Activated CD4-positive, alpha-beta T cell treated with anti-CD3 and anti-CD28 coated beads for 24 hours (primary cell): ENCODE data around the gene AK5.

ENCODE experiments used
- DNase-seq, 2 donors: peaks; one replicate each; pipeline ENCODE4 v3.0.0-alpha.2; 2020; ENCODE audit warnings: low read depth in 2 of 2

AK5 gene

GRCh38 chr1:77438236-77438913, 156.6 kb downstream of the AK5 start:
- no peak for DNase-seq

- no peak for DNase-seq
Observed at GRCh38 chr1:77446841-77447555, 165.2 kb downstream of the AK5 start.

GRCh38 chr1:77447669-77448068, 165.8 kb downstream of the AK5 start:
- no peak for DNase-seq

GRCh38 chr1:77459881-77460280, 178.1 kb downstream of the AK5 start:
- DNase-seq: no peak

GRCh38 chr1:77461691-77462090, 179.9 kb downstream of the AK5 start:
- no peak for DNase-seq

- no peak for DNase-seq
Observed at GRCh38 chr1:77463216-77463615, 181.4 kb downstream of the AK5 start.

- DNase-seq: no peak
Observed at GRCh38 chr1:77465139-77465538, 183.3 kb downstream of the AK5 start.

GRCh38 chr1:77465922-77466321, 184.1 kb downstream of the AK5 start:
- DNase-seq: no peak

GRCh38 chr1:77467021-77467595, 185.3 kb downstream of the AK5 start:
- no peak for DNase-seq

- DNase-seq: no peak
Observed at GRCh38 chr1:77467741-77468140, 185.9 kb downstream of the AK5 start.

GRCh38 chr1:77468257-77468948, 186.6 kb downstream of the AK5 start:
- DNase-seq: no peak

- DNase-seq: no peak
Observed at GRCh38 chr1:77468949-77469710, 187.3 kb downstream of the AK5 start.

GRCh38 chr1:77471691-77472090, 189.9 kb downstream of the AK5 start:
- DNase-seq: no peak

- DNase-seq: no peak
Observed at GRCh38 chr1:77473690-77474089, 191.9 kb downstream of the AK5 start.

GRCh38 chr1:77475641-77476040, 193.8 kb downstream of the AK5 start:
- DNase-seq: no peak

- DNase-seq: no peak
Observed at GRCh38 chr1:77476475-77476874, 194.7 kb downstream of the AK5 start.

GRCh38 chr1:77484334-77484733, 202.5 kb downstream of the AK5 start:
- DNase-seq: no peak

- no peak for DNase-seq
Observed at GRCh38 chr1:77484926-77485325, 203.1 kb downstream of the AK5 start.

GRCh38 chr1:77487631-77488030, 205.8 kb downstream of the AK5 start:
- DNase-seq: no peak

- no peak for DNase-seq
Observed at GRCh38 chr1:77489910-77490309, 208.1 kb downstream of the AK5 start.

- no peak for DNase-seq
Observed at GRCh38 chr1:77494026-77494425, 212.2 kb downstream of the AK5 start.

- no peak for DNase-seq
Observed at GRCh38 chr1:77498918-77499317, 217.1 kb downstream of the AK5 start.
